Measurements from ENCODE around the gene JCAD.

JCAD gene

GRCh38 chr10:30045961-30046360 lies 13.4 kb downstream of the JCAD start:
- no peak for DNase-seq

GRCh38 chr10:30043476-30044270 lies 15.7 kb downstream of the JCAD start:
- no peak for DNase-seq

- DNase-seq = no peak
These were observed 16.6 kb downstream of the JCAD start for GRCh38 chr10:30042820-30043219.

- no peak for DNase-seq
These were observed 17.9 kb downstream of the JCAD start for GRCh38 chr10:30041196-30042105.

GRCh38 chr10:30040597-30040996 lies 18.8 kb downstream of the JCAD start:
- DNase-seq = no peak

- DNase-seq = no peak
These were observed 19.4 kb downstream of the JCAD start for GRCh38 chr10:30039988-30040387.

GRCh38 chr10:30039567-30039966 lies 19.8 kb downstream of the JCAD start:
- DNase-seq = no peak

- DNase-seq = no peak
These were observed 20.4 kb downstream of the JCAD start for GRCh38 chr10:30038781-30039536.

- no peak for DNase-seq
These were observed 21.6 kb downstream of the JCAD start for GRCh38 chr10:30037620-30038336.

- no peak for DNase-seq
These were observed 22.6 kb downstream of the JCAD start for GRCh38 chr10:30036811-30037210.

- no peak for DNase-seq
These were observed 23.0 kb downstream of the JCAD start for GRCh38 chr10:30036341-30036740.

GRCh38 chr10:30034433-30035137 lies 24.8 kb downstream of the JCAD start:
- DNase-seq = no peak

- DNase-seq = no peak
These were observed 27.3 kb downstream of the JCAD start for GRCh38 chr10:30032125-30032524.

- no peak for DNase-seq
These were observed 29.5 kb downstream of the JCAD start for GRCh38 chr10:30029872-30030256.

GRCh38 chr10:30029164-30029871 lies 30.1 kb downstream of the JCAD start:
- DNase-seq = no peak

- DNase-seq = no peak
These were observed 30.7 kb downstream of the JCAD start for GRCh38 chr10:30028738-30029030.

- no peak for DNase-seq
These were observed 31.2 kb downstream of the JCAD start for GRCh38 chr10:30028006-30028737.

- DNase-seq = no peak
These were observed 32.1 kb downstream of the JCAD start for GRCh38 chr10:30027057-30028005.

- DNase-seq = no peak
These were observed 32.8 kb downstream of the JCAD start for GRCh38 chr10:30026578-30026977.

- no peak for DNase-seq
These were observed 33.3 kb downstream of the JCAD start for GRCh38 chr10:30026080-30026479.

All from SHP77 treated with DMSO at 0.1 percent for 48 hours (cell line).